RWPE2 (cell line): Measurements from ENCODE around the gene GSTO2.
A peak's percentile ranks its signal among the peaks of the same experiment; 100 is the strongest.

Experiments
- ATAC-seq: fragments of 200-7000 bp; cut with Tn5 transposase; 3 replicates; pipeline ENCODE4 v1.9.1; 2021; ENCODE audit warnings: low read depth
- DNase-seq: peaks from one replicate; pipeline ENCODE4 v3.0.0-alpha.2; 2020; ENCODE audit warnings: low spot score
- H3K27ac ChIP-seq: fragments of 450-650 bp; 2 replicates; pipeline ENCODE4 v1.5.1; 2017; ENCODE audit warnings: mild to moderate bottlenecking; ENCODE audit not compliant: poor library complexity, severe bottlenecking
- H3K27me3 ChIP-seq: fragments of 250-450 bp; sonication (Bioruptor Pico); 2 replicates; pipeline ENCODE4 v1.5.1; 2021; ENCODE audit warnings: mild to moderate bottlenecking, moderate library complexity; ENCODE audit not compliant: insufficient read depth, poor library complexity, severe bottlenecking
- H3K36me3 ChIP-seq: fragments of 250-450 bp; sonication (Bioruptor Pico); 2 replicates; pipeline ENCODE4 v1.5.1; 2020; ENCODE audit warnings: low read depth, mild to moderate bottlenecking, moderate library complexity
- H3K4me1 ChIP-seq: fragments of 250-450 bp; sonication (Bioruptor Pico); 2 replicates; pipeline ENCODE4 v1.5.1; 2021; ENCODE audit warnings: mild to moderate bottlenecking, moderate library complexity; ENCODE audit not compliant: insufficient read depth, poor library complexity, severe bottlenecking
- H3K4me3 ChIP-seq: fragments of 250-450 bp; sonication (Bioruptor Pico); 2 replicates; pipeline ENCODE4 v1.5.1; 2021; ENCODE audit warnings: mild to moderate bottlenecking, moderate library complexity; ENCODE audit not compliant: severe bottlenecking
- H3K9me3 ChIP-seq: fragments of 250-450 bp; sonication (Bioruptor Pico); 2 replicates; pipeline ENCODE4 v1.5.1; 2021; ENCODE audit warnings: mild to moderate bottlenecking, moderate library complexity; ENCODE audit not compliant: severe bottlenecking
- CTCF ChIP-seq: fragments of 450-650 bp; IDR thresholded peaks from one replicate; pipeline ENCODE4 v1.5.1; 2017; ENCODE audit warnings: mild to moderate bottlenecking, moderate library complexity; ENCODE audit not compliant: poor library complexity, severe bottlenecking

The GSTO2 gene

GRCh38 chr10:104306897-104307296, 37.9 kb downstream of the GSTO2 start:
- H3K27me3 ChIP-seq: no peaks in the 10 kb centered on the region
- peaks cover 17% of the 10 kb centered on the region for H3K36me3 ChIP-seq
- no peak for TF ChIP-seq CTCF
- H3K4me1 ChIP-seq: peaks cover 4% of the 10 kb centered on the region
- DNase-seq (no peak), ATAC-seq (no peak)
- no peak overlapping the region for H3K4me3 ChIP-seq
- no peaks in the 10 kb centered on the region for H3K9me3 ChIP-seq
- H3K27ac ChIP-seq: no peak overlapping the region

- no peak for DNase-seq
- TF ChIP-seq CTCF: no peak
- no peaks in the 10 kb centered on the region for H3K9me3 ChIP-seq
- ATAC-seq: no peak
- H3K27ac ChIP-seq: no peak overlapping the region
- peaks cover 26% of the 10 kb centered on the region for H3K36me3 ChIP-seq
- H3K4me3 ChIP-seq: no peak overlapping the region
- no peaks in the 10 kb centered on the region for H3K27me3 ChIP-seq
- peaks cover 4% of the 10 kb centered on the region for H3K4me1 ChIP-seq
Measured at GRCh38 chr10:104307576-104308438, 38.8 kb downstream of the GSTO2 start.

GRCh38 chr10:104308439-104308903, 39.5 kb downstream of the GSTO2 start:
- Histone ChIP-seq H3K27me3 (no peaks in the 10 kb centered on the region), H3K27ac (no peak overlapping the region), H3K4me1 (peaks cover 4% of the 10 kb centered on the region), H3K36me3 (peaks cover 32% of the 10 kb centered on the region), H3K4me3 (no peak overlapping the region), H3K9me3 (no peaks in the 10 kb centered on the region)
- TF ChIP-seq CTCF: no peak
- DNase-seq: no peak
- ATAC-seq: no peak

- Histone ChIP-seq H3K4me1 (peaks cover 4% of the 10 kb centered on the region), H3K27ac (peak overlapping the region; percentile 11), H3K27me3 (no peaks in the 10 kb centered on the region), H3K4me3 (no peak overlapping the region), H3K9me3 (no peaks in the 10 kb centered on the region), H3K36me3 (peaks cover 50% of the 10 kb centered on the region)
- TF ChIP-seq CTCF: no peak
- ATAC-seq (no peak), DNase-seq (no peak)
Measured at GRCh38 chr10:104309980-104310978, 41.3 kb downstream of the GSTO2 start.
